HFF-Myc (cell line): ENCODE data around the gene PPM1L.

Experiments
- DNase-seq: peaks from one replicate; pipeline ENCODE4 v3.0.0-alpha.2; 2011; ENCODE audit warnings: low read depth; ENCODE audit errors: extremely low read depth
- H3K4me3 ChIP-seq: replicated peaks from 2 replicates; pipeline ENCODE4 v1.5.1; 2011; ENCODE audit warnings: low read depth, mild to moderate bottlenecking, control low read depth, low read length
- CTCF ChIP-seq: IDR thresholded peaks from 2 replicates; pipeline ENCODE4 v1.5.1; 2012; ENCODE audit warnings: mild to moderate bottlenecking, low read depth, low read length, control low read depth; ENCODE audit errors: missing control alignments

PPM1L gene

GRCh38 chr3:161043336-161044035, 287.5 kb downstream of the PPM1L start:
- no peak for TF ChIP-seq CTCF
- no peak for DNase-seq
- no peak overlapping the region for H3K4me3 ChIP-seq

- no peak for TF ChIP-seq CTCF
- DNase-seq, result no peak
- H3K4me3 ChIP-seq, result no peak overlapping the region
These were observed 293.7 kb downstream of the PPM1L start for GRCh38 chr3:161049683-161050248.

- no peak for DNase-seq
- TF ChIP-seq CTCF, result no peak
- no peak overlapping the region for H3K4me3 ChIP-seq
These were observed 294.9 kb downstream of the PPM1L start for GRCh38 chr3:161050935-161051334.

GRCh38 chr3:161051856-161052255, 295.8 kb downstream of the PPM1L start:
- TF ChIP-seq CTCF, result no peak
- no peak for DNase-seq
- H3K4me3 ChIP-seq, result no peak overlapping the region

DNA sequence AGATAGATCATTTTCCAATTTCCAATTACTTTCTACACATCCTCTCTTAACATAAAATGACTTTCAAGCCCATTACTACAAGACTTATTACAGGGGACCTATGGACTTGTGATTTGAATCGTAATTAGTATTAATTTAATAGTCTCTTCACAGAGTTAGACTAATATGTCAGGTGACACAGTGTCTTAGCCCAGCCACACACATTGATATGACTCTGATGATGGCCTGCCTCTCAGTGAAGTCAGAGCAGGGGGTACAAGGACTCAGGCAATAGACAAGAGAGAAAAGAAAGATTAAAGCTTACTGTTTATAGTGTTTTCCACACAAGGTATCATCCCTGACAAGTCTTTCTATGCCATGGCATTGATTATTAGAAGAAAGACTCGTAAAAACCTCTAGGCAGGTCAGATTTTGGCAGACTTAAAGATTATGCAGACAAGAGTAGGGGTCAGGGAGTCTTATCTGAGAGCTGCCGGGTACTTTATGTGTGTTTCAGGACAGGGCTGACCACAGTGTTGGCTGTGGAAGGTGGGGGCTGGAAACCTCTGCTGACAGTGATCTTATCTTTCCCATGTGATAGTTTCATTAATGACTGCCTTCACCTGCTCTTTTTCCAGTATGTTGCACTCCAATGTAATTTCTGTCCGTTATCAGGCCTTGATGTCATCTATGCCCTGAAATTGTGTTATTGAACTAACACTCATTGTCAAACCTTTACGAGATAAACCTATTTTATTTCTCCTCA, 299.0 kb downstream of the PPM1L start:
- no peak for TF ChIP-seq CTCF
- H3K4me3 ChIP-seq, result no peak overlapping the region
- no peak for DNase-seq

- TF ChIP-seq CTCF, result no peak
- H3K4me3 ChIP-seq, result no peak overlapping the region
- DNase-seq, result no peak
These were observed 308.4 kb downstream of the PPM1L start for GRCh38 chr3:161064413-161064812.
